Measurements from ENCODE around the gene SAMD5. TPM values are rescaled to one million over a fixed set of nuclear protein-coding genes. Genes with fewer than 3 reads are reported as not detected.

Gene SAMD5
- total RNA-seq, 1 experiment from 2014 or later, result 0.04 TPM

- H3K23me2 ChIP-seq (ENCODE audit: insufficient read length, low read depth, low read length, poor library complexity, severe bottlenecking), result no peaks in the 10 kb centered on the region
- H2AFZ ChIP-seq (ENCODE audit: low read length), result no peak overlapping the region
- H2BK5ac ChIP-seq (ENCODE audit: insufficient read length, low read length), result no peak overlapping the region
- no peak overlapping the region for H3K14ac ChIP-seq (ENCODE audit: insufficient read depth, low read length)
- DNase-seq, result no peak
- H2BK20ac ChIP-seq (ENCODE audit: low read depth, low read length, poor library complexity, severe bottlenecking), result no peak overlapping the region
- Mint-ChIP-seq H3K4me1 (no peaks in the 10 kb centered on the region), H3K27ac (no peak overlapping the region), H3K9me3 (peaks cover 0 to 3% of the 10 kb centered on the region in 2 experiments; a peak in 1 of 5 replicates), H3K4me3 (no peak overlapping the region), H3K36me3 (ENCODE audit: insufficient read depth in 1 of 3, low read depth in 3 of 3) (no peaks in the 10 kb centered on the region), H3K27me3 (ENCODE audit: low read depth) (no peaks in the 10 kb centered on the region; the same call in 1 of the 2 replicates)
- no peaks in the 10 kb centered on the region for H3K79me1 ChIP-seq (ENCODE audit: insufficient read depth, low read depth, low read length, poor library complexity, severe bottlenecking)
- H2AK5ac ChIP-seq (ENCODE audit: insufficient read length, low read length), result no peak overlapping the region
- no peak overlapping the region for H3K18ac ChIP-seq (ENCODE audit: insufficient read length, low read depth, low read length)
- no peak for TF ChIP-seq CTCF (conservative IDR thresholded peaks at IDR 0.05)
- no peak overlapping the region for H3K4me2 ChIP-seq (ENCODE audit: insufficient read depth, insufficient read length, low read length)
- H3K9ac ChIP-seq (ENCODE audit: extremely low read depth, insufficient read length, low read length), result no peak overlapping the region
- no peaks in the 10 kb centered on the region for H4K20me1 ChIP-seq (ENCODE audit: control insufficient read depth, insufficient read depth, insufficient read length)
- H3K9me3 ChIP-seq (ENCODE audit: control insufficient read depth, low read depth, low read length), result no peaks in the 10 kb centered on the region
- no peak overlapping the region for H4K8ac ChIP-seq (replicated peaks; ENCODE audit: insufficient read length, low read depth, low read length)
- no peaks in the 10 kb centered on the region for H3K4me1 ChIP-seq (ENCODE audit: insufficient read depth, low read length)
- no peak overlapping the region for H4K5ac ChIP-seq (ENCODE audit: insufficient read length, low read depth, low read length)
- no CpG with 5 or more reads among the region's 2 CpGs for WGBS (ENCODE audit: extremely low coverage, insufficient read length, low lambda C conversion rate)
- H3K23ac ChIP-seq (ENCODE audit: insufficient read length, low read depth, low read length), result no peak overlapping the region
- no peak overlapping the region for H3K27ac ChIP-seq (ENCODE audit: insufficient read length, low read depth, low read length)
- no peak overlapping the region for H3T11ph ChIP-seq (ENCODE audit: low read length)
- H2BK120ac ChIP-seq (ENCODE audit: low read depth, low read length, poor library complexity, severe bottlenecking), result no peak overlapping the region
- no peak overlapping the region for H3K4ac ChIP-seq (ENCODE audit: low read depth, low read length)
- H3K79me2 ChIP-seq (ENCODE audit: insufficient read depth, low read length), result no peaks in the 10 kb centered on the region
- no peak overlapping the region for H2BK15ac ChIP-seq (ENCODE audit: low read depth, low read length)
- no peak overlapping the region for H4K91ac ChIP-seq (ENCODE audit: insufficient read length, low read depth, low read length)
- H2BK12ac ChIP-seq (ENCODE audit: insufficient read length, low read depth, low read length), result no peak overlapping the region
- H3K27me3 ChIP-seq (ENCODE audit: insufficient read depth, low read length), result no peaks in the 10 kb centered on the region
- H3K56ac ChIP-seq (ENCODE audit: insufficient read length, low read depth, low read length), result no peak overlapping the region
Measured at GRCh38 chr6:147603392-147604081, 95.0 kb downstream of the SAMD5 start.
